Vagina (tissue), 2 donors: ENCODE results near the gene AP2A1. TPM values are rescaled to one million over a fixed set of nuclear protein-coding genes. Genes with fewer than 3 reads are reported as not detected.

Experiments used
- DNase-seq, 2 donors: peaks; one replicate each; pipeline ENCODE4 v3.0.0-alpha.2; 2017; ENCODE audit errors: extremely low spot score in 2 of 2
- H3K27ac ChIP-seq: fragments of 200-600 bp; sonication (generic); one replicate; pipeline ENCODE4 v1.5.1; 2019
- H3K27me3 ChIP-seq: fragments of 200-600 bp; sonication (generic); one replicate; pipeline ENCODE4 v1.5.1; 2019
- H3K36me3 ChIP-seq, 2 donors: fragments of 200-600 bp; sonication (generic); one replicate each; pipeline ENCODE4 v1.5.1; 2017 to 2019
- H3K4me1 ChIP-seq: fragments of 200-600 bp; sonication (generic); one replicate; pipeline ENCODE4 v1.5.1; 2019
- H3K4me3 ChIP-seq, 2 donors: fragments of 200-600 bp; sonication (generic); 1 replicate in 1 of 2; 2 replicates in 1 of 2; pipeline ENCODE4 v1.5.1; 2016 to 2019
- H3K9me3 ChIP-seq: fragments of 200-600 bp; sonication (generic); one replicate; pipeline ENCODE4 v1.5.1; 2019
- POLR2A ChIP-seq, 2 donors: fragments of 450-650 bp; IDR thresholded peaks; one replicate each; pipeline ENCODE4 v1.6.1; 2017; ENCODE audit warnings: antibody characterized with exemption in 2 of 2, mild to moderate bottlenecking in 2 of 2, moderate library complexity in 2 of 2
- POLR2AphosphoS5 ChIP-seq, 2 donors: sonication (generic); formaldehyde crosslinking; IDR thresholded peaks; one replicate each; pipeline ENCODE4 v1.9.0; 2017; ENCODE audit warnings: antibody characterized with exemption in 2 of 2, mild to moderate bottlenecking in 2 of 2, low read depth in 1 of 2; ENCODE audit not compliant: insufficient read depth in 1 of 2
- intact Hi-C: fragments of 100-400 bp; cut with DNase I; formaldehyde crosslinking; loops from one replicate; pipeline ENCODE4 v1.15.1; 2023
- total RNA-seq: library from RNA; depleted of rRNA; stranded (reverse); fragments of >200 nt; gene quantifications from one replicate; pipeline ENCODE4 v1.2.3, GENCODE V29; 2016
- TF ChIP-seq, protein P1 (sequence below), 3 experiments: fragments of 450-650 bp in 2 of 3; fragments of 200-600 bp in 1 of 3; sonication (generic) in 1 of 3; IDR thresholded peaks; one replicate each; pipeline ENCODE4 v1.5.1; 2017 to 2019; ENCODE audit warnings: antibody characterized with exemption in 3 of 3, mild to moderate bottlenecking in 2 of 3, moderate library complexity in 2 of 3

The AP2A1 gene
- total RNA-seq, 1 donor from 2014 or later = 80.8 TPM

- Histone ChIP-seq H3K27me3 (no peaks in the 10 kb centered on the region), H3K4me1 (no peaks in the 10 kb centered on the region), H3K4me3 (no peak overlapping the region), H3K9me3 (peaks cover 4% of the 10 kb centered on the region), H3K36me3 (no peaks in the 10 kb centered on the region), H3K27ac (no peak overlapping the region)
- TF ChIP-seq POLR2AphosphoS5 (IDR thresholded peaks at IDR 0.05; ENCODE audit: insufficient read depth in 1 of 2, low read depth in 1 of 2) (no peak), POLR2A (IDR thresholded peaks at IDR 0.05) (no peak)
- TF ChIP-seq, protein P1, sequence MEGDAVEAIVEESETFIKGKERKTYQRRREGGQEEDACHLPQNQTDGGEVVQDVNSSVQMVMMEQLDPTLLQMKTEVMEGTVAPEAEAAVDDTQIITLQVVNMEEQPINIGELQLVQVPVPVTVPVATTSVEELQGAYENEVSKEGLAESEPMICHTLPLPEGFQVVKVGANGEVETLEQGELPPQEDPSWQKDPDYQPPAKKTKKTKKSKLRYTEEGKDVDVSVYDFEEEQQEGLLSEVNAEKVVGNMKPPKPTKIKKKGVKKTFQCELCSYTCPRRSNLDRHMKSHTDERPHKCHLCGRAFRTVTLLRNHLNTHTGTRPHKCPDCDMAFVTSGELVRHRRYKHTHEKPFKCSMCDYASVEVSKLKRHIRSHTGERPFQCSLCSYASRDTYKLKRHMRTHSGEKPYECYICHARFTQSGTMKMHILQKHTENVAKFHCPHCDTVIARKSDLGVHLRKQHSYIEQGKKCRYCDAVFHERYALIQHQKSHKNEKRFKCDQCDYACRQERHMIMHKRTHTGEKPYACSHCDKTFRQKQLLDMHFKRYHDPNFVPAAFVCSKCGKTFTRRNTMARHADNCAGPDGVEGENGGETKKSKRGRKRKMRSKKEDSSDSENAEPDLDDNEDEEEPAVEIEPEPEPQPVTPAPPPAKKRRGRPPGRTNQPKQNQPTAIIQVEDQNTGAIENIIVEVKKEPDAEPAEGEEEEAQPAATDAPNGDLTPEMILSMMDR (IDR thresholded peaks at IDR 0.05) = no peak
- intact Hi-C loops = loop anchor here (10.0 kb wide), 1 partner anchor 97 kb away; the partner anchor contains the start of gene PTOV1
- DNase-seq = no peak
These were observed 8.5 kb upstream of the AP2A1 start for GRCh38 chr19:49758292-49758691.

DNA sequence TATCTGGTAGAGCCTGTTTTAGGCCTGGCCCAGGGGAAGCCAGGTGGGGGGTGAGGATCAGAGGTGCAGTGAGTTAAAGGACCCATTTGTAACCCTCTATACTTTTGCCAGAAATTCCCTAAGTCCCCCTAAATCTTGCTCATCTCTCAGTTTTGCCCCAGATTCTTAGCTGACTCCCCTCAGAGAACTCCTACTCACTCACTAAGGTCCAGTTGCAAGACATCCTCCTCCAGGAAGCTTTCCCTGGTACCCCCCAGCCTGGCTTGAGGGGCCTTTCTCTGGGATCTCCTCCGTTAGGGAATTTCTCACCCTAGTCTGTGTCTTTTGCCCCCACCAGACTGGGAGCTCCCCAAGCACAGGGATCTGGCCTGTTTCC, 5.6 kb upstream of the AP2A1 start:
- intact Hi-C loops = no loop called here
- Histone ChIP-seq H3K4me1 (peaks cover 7% of the 10 kb centered on the region), H3K4me3 (no peak overlapping the region), H3K9me3 (peaks cover under 1% of the 10 kb centered on the region), H3K36me3 (no peaks in the 10 kb centered on the region), H3K27ac (peak overlapping the region; percentile 69), H3K27me3 (no peaks in the 10 kb centered on the region)
- no peak for TF ChIP-seq POLR2AphosphoS5 (IDR thresholded peaks at IDR 0.05; ENCODE audit: insufficient read depth in 1 of 2, low read depth in 1 of 2)
- TF ChIP-seq, protein P1 (IDR thresholded peaks at IDR 0.05) = no peak
- TF ChIP-seq POLR2A (IDR thresholded peaks at IDR 0.05) = no peak
- DNase-seq = no peak

DNA sequence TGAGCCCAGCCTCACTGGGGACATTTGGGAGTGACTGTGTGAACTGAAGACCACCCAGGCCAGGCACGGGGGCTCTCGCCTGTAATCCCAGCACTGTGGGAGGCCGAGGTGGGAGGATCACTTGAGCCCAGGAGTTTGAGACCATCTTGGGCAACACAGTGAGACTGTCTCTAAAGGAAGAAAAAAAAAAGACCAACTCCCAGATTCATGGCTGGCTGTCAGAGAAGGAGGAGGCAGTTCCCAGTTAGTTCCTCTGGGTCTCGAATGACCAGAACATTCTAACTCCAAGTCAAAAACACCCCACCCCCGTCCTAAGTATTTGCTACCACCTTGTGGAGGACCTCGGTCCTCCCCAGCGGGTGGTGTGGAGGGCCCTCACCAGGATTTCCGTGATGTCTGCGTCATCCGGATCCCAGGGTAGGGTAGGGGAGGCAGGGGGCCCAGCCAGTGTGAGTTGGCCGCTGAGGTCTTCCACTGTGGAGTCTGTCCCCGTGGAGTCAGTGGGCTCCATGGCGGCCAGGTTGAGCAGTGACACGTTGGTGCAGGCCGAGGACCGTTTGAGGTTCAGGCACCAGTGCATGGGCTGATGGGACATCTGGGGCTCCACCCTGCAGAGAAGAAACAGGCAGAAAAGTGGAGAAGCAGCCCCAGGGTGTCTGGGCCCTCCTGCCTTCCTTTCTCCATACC, 5.0 kb upstream of the AP2A1 start:
- intact Hi-C loops = no loop called here
- H3K27me3 ChIP-seq = no peaks in the 10 kb centered on the region
- TF ChIP-seq POLR2AphosphoS5 (IDR thresholded peaks at IDR 0.05; ENCODE audit: insufficient read depth in 1 of 2, low read depth in 1 of 2) = no peak
- TF ChIP-seq, protein P1 (IDR thresholded peaks at IDR 0.05) = no peak
- TF ChIP-seq POLR2A (IDR thresholded peaks at IDR 0.05) = no peak
- no peak for DNase-seq
- peaks cover 7% of the 10 kb centered on the region for H3K4me1 ChIP-seq
- peak overlapping the region; percentile 69 for H3K27ac ChIP-seq
- H3K9me3 ChIP-seq = no peaks in the 10 kb centered on the region
- no peak overlapping the region for H3K4me3 ChIP-seq
- no peaks in the 10 kb centered on the region for H3K36me3 ChIP-seq

DNA sequence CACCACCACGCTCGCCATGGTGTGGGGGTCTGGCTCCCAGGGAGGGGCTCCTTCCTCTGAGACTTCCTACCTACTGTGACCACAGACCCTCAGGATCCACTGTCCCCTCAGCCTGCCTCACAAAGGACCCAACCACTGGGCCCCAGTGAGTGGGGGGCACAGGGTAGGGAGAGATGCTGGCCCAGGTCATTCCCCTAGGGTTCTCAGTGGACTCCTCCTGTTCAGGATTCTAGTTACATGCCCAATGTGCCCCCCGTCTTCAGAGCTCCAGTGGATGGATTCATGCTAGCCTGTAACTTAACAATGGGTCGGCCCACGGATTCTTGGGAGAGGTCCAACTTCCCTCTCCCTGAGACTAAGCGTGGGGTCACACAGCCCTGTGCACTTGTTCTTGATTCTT, 3.6 kb upstream of the AP2A1 start, which contains the start of gene TSKS:
Gene TSKS, minus strand, starts transcription at position 77 of the 400 bp plus-strand sequence. Its CDS starts 59 bp downstream, at position 18.
- Histone ChIP-seq H3K9me3 (no peaks in the 10 kb centered on the region), H3K36me3 (no peaks in the 10 kb centered on the region), H3K4me1 (peaks cover 16% of the 10 kb centered on the region), H3K4me3 (no peak within 1 kb of the TSS), H3K27ac (peak within 1 kb of the TSS; percentile 69), H3K27me3 (no peaks in the 10 kb centered on the region)
- TF ChIP-seq, protein P1 (IDR thresholded peaks at IDR 0.05) = no peak
- TF ChIP-seq POLR2A (IDR thresholded peaks at IDR 0.05) = no peak
- no peak for TF ChIP-seq POLR2AphosphoS5 (IDR thresholded peaks at IDR 0.05; ENCODE audit: insufficient read depth in 1 of 2, low read depth in 1 of 2)
- no peak for DNase-seq
- intact Hi-C loops = no loop called here

- no peaks in the 10 kb centered on the region for H3K9me3 ChIP-seq
- no peaks in the 10 kb centered on the region for H3K36me3 ChIP-seq
- intact Hi-C loops = no loop called here
- peak overlapping the region; percentile 96 for H3K27ac ChIP-seq
- TF ChIP-seq, protein P1 (IDR thresholded peaks at IDR 0.05) = no peak
- TF ChIP-seq POLR2AphosphoS5 (IDR thresholded peaks at IDR 0.05; ENCODE audit: insufficient read depth in 1 of 2, low read depth in 1 of 2) (no peak), POLR2A (IDR thresholded peaks at IDR 0.05) (no peak)
- DNase-seq = no peak
- peaks cover 27% of the 10 kb centered on the region for H3K4me1 ChIP-seq
- H3K4me3 ChIP-seq = no peak overlapping the region
- H3K27me3 ChIP-seq = no peaks in the 10 kb centered on the region
These were observed 2.5 kb upstream of the AP2A1 start for GRCh38 chr19:49764341-49764740.
